Fibroblast of lung (primary cell): Measurements from ENCODE around the gene SF3A2.

Experiments
- EZH2 ChIP-seq: IDR thresholded peaks from 2 replicates; pipeline ENCODE4 v1.5.1; 2012; ENCODE audit warnings: low read length, control low read depth, mild to moderate bottlenecking; ENCODE audit errors: missing control alignments
- TF ChIP-seq, protein P1 (sequence below), 2 donors: IDR thresholded peaks in 1 of 2; conservative IDR thresholded peaks in 1 of 2; 1 replicate in 1 of 2; 2 replicates in 1 of 2; pipeline ENCODE4 v1.5.1; 2011 to 2012; ENCODE audit warnings: low read length in 2 of 2, control low read depth in 1 of 2, inconsistent platforms in 1 of 2, low read depth in 1 of 2, mild to moderate bottlenecking in 1 of 2

DNA sequence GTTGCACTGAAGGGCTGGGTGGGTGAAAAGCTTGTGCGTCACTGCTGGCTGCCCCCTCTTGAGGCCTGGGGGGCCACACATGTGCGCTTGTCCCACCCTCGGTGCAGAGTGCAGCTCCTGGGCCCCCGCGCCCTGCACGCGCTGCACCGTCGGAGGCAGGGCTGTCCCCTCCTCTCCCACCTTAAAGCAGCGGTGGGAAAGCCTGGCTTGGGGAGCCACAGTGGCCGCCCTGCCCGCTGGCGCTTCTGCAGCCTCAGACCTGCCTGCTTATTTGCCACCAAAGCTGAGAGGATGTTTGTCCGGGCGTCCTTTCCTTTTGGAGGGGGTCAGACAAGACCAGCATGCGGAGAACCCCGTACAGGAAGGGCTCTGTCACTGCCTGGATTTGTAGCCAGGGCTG is 27.2 kb upstream of the SF3A2 start:
- TF ChIP-seq, protein P1, sequence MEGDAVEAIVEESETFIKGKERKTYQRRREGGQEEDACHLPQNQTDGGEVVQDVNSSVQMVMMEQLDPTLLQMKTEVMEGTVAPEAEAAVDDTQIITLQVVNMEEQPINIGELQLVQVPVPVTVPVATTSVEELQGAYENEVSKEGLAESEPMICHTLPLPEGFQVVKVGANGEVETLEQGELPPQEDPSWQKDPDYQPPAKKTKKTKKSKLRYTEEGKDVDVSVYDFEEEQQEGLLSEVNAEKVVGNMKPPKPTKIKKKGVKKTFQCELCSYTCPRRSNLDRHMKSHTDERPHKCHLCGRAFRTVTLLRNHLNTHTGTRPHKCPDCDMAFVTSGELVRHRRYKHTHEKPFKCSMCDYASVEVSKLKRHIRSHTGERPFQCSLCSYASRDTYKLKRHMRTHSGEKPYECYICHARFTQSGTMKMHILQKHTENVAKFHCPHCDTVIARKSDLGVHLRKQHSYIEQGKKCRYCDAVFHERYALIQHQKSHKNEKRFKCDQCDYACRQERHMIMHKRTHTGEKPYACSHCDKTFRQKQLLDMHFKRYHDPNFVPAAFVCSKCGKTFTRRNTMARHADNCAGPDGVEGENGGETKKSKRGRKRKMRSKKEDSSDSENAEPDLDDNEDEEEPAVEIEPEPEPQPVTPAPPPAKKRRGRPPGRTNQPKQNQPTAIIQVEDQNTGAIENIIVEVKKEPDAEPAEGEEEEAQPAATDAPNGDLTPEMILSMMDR (conservative IDR thresholded peaks at IDR 0.05 in 1 of 2, IDR thresholded peaks at IDR 0.05 in 1 of 2; ENCODE audit: low read depth in 1 of 2, low read length in 2 of 2): no peak
- TF ChIP-seq EZH2: no peak
